GM03348 (cell line): Measurements from ENCODE around the gene PRDM10.
"Not testable (repeated sequence)": the region's sequence is repeated elsewhere in the genome, so short reads cannot be mapped to it uniquely, and the experiment has no call there.

Experiments
- DNase-seq: peaks from one replicate; pipeline ENCODE4 v3.0.0; 2012; ENCODE audit warnings: low spot score

The PRDM10 gene

GRCh38 chr11:129974237-129974636 lies 28.4 kb downstream of the PRDM10 start:
- no peak for DNase-seq

- no peak for DNase-seq
Measured at GRCh38 chr11:129973809-129974208, 28.8 kb downstream of the PRDM10 start.

- DNase-seq = no peak
Measured at GRCh38 chr11:129973068-129973467, 29.6 kb downstream of the PRDM10 start.

- no peak for DNase-seq
Measured at GRCh38 chr11:129972611-129973010, 30.0 kb downstream of the PRDM10 start.

GRCh38 chr11:129971856-129972255 lies 30.8 kb downstream of the PRDM10 start:
- DNase-seq = not testable (repeated sequence)

- DNase-seq = no peak
Measured at GRCh38 chr11:129969920-129970319, 32.7 kb downstream of the PRDM10 start.

- no peak for DNase-seq
Measured at GRCh38 chr11:129968591-129969419, 33.8 kb downstream of the PRDM10 start.

- no peak for DNase-seq
Measured at GRCh38 chr11:129967996-129968395, 34.6 kb downstream of the PRDM10 start.

GRCh38 chr11:129965248-129965647 lies 37.4 kb downstream of the PRDM10 start:
- no peak for DNase-seq

GRCh38 chr11:129960216-129961214 lies 42.1 kb downstream of the PRDM10 start:
- DNase-seq = peak; percentile 73

GRCh38 chr11:129959687-129960086 lies 42.9 kb downstream of the PRDM10 start:
- DNase-seq = no peak

- DNase-seq = no peak
Measured at GRCh38 chr11:129955282-129955681, 47.4 kb downstream of the PRDM10 start.

GRCh38 chr11:129954703-129955102 lies 47.9 kb downstream of the PRDM10 start:
- DNase-seq = not testable (repeated sequence)

- no peak for DNase-seq
Measured at GRCh38 chr11:129951866-129952262, 50.8 kb downstream of the PRDM10 start.

GRCh38 chr11:129951201-129951865 lies 51.3 kb downstream of the PRDM10 start:
- no peak for DNase-seq

GRCh38 chr11:129950101-129951091 lies 52.2 kb downstream of the PRDM10 start:
- DNase-seq = no peak

GRCh38 chr11:129948926-129949466 lies 53.6 kb downstream of the PRDM10 start:
- DNase-seq = no peak

GRCh38 chr11:129947474-129947873 lies 55.2 kb downstream of the PRDM10 start:
- DNase-seq = no peak

GRCh38 chr11:129946965-129947364 lies 55.7 kb downstream of the PRDM10 start:
- DNase-seq = no peak

- peak; percentile 12 for DNase-seq
Measured at GRCh38 chr11:129946256-129946655, 56.4 kb downstream of the PRDM10 start.

- DNase-seq = no peak
Measured at GRCh38 chr11:129945373-129945772, 57.3 kb downstream of the PRDM10 start.
